Mesothelial cell of epicardium (in vitro differentiated cells): ENCODE data around the gene DTX2. TPM values are rescaled to one million over a fixed set of nuclear protein-coding genes. Genes with fewer than 3 reads are reported as not detected.
"Not testable (repeated sequence)": the region's sequence is repeated elsewhere in the genome, so short reads cannot be mapped to it uniquely, and the experiment has no call there.

Experiments
- DNase-seq, 2 experiments: peaks; one replicate each; pipeline ENCODE4 v3.0.0; 2021; ENCODE audit warnings: low spot score in 2 of 2; ENCODE audit not compliant: unreplicated experiment in 2 of 2
- H3K27ac Mint-ChIP-seq: 2 replicates; pipeline ENCODE4 v1.8.0; 2021; ENCODE audit warnings: mixed read lengths
- H3K27me3 Mint-ChIP-seq: 2 replicates; pipeline ENCODE4 v1.8.0; 2021; ENCODE audit warnings: low read depth, mixed read lengths
- H3K36me3 Mint-ChIP-seq: 2 replicates; pipeline ENCODE4 v1.8.0; 2021; ENCODE audit warnings: mixed read lengths
- H3K4me1 Mint-ChIP-seq: 2 replicates; pipeline ENCODE4 v1.8.0; 2021; ENCODE audit warnings: mixed read lengths
- H3K4me3 Mint-ChIP-seq: 2 replicates; pipeline ENCODE4 v1.8.0; 2021; ENCODE audit warnings: mild to moderate bottlenecking, moderate library complexity, mixed read lengths
- H3K9me3 Mint-ChIP-seq: 2 replicates; pipeline ENCODE4 v1.8.0; 2021; ENCODE audit warnings: mixed read lengths
- CTCF ChIP-seq: fragments of 200-600 bp; sonication (generic); IDR thresholded peaks from one replicate; pipeline ENCODE4 v1.5.0; 2021; ENCODE audit warnings: antibody characterized with exemption; ENCODE audit not compliant: unreplicated experiment
- total RNA-seq: library from RNA; stranded (reverse); gene quantifications from 3 replicates; pipeline ENCODE4 v1.2.1, GENCODE V29; 2021

The DTX2 gene
- total RNA-seq: 18.9 to 24.6 TPM (median 23.4 TPM) in 3 replicates

GRCh38 chr7:76461464-76462101 is at the start of gene DTX2:
DTX2 (plus strand) TSS chr7:76461709; CDS start chr7:76480510, 18,801 bp downstream.
- peak within 1 kb of the TSS; percentile 48 for H3K4me3 Mint-ChIP-seq
- not testable (repeated sequence) for H3K4me1 Mint-ChIP-seq, H3K27me3 Mint-ChIP-seq, H3K27ac Mint-ChIP-seq, H3K36me3 Mint-ChIP-seq, H3K9me3 Mint-ChIP-seq
- DNase-seq: peak in 1 of 2 experiments; percentile 55

GRCh38 chr7:76412249-76412648 is 49.3 kb upstream of the DTX2 start:
- H3K27me3 Mint-ChIP-seq: no peaks in the 10 kb centered on the region
- peaks cover 17% of the 10 kb centered on the region for H3K4me1 Mint-ChIP-seq
- H3K36me3 Mint-ChIP-seq: no peaks in the 10 kb centered on the region
- H3K9me3 Mint-ChIP-seq: no peaks in the 10 kb centered on the region
- H3K4me3 Mint-ChIP-seq: no peak overlapping the region
- no peak for DNase-seq
- TF ChIP-seq CTCF: no peak
- H3K27ac Mint-ChIP-seq: no peak overlapping the region

GRCh38 chr7:76417654-76418310 is 43.7 kb upstream of the DTX2 start:
- not testable (repeated sequence) for H3K27ac Mint-ChIP-seq, H3K9me3 Mint-ChIP-seq, H3K36me3 Mint-ChIP-seq, H3K27me3 Mint-ChIP-seq, DNase-seq, H3K4me3 Mint-ChIP-seq, H3K4me1 Mint-ChIP-seq

- H3K27ac Mint-ChIP-seq, DNase-seq, H3K36me3 Mint-ChIP-seq, H3K9me3 Mint-ChIP-seq, H3K27me3 Mint-ChIP-seq, H3K4me3 Mint-ChIP-seq: not testable (repeated sequence)
- H3K4me1 Mint-ChIP-seq: peaks cover 19% of the 10 kb centered on the region
These were observed 40.4 kb upstream of the DTX2 start for GRCh38 chr7:76421097-76421496.

- Mint-ChIP-seq H3K4me3 (no peak overlapping the region), H3K4me1 (peaks cover 19% of the 10 kb centered on the region), H3K27ac (peak overlapping the region; percentile 68), H3K27me3 (no peaks in the 10 kb centered on the region), H3K9me3 (peaks cover 6% of the 10 kb centered on the region), H3K36me3 (no peaks in the 10 kb centered on the region)
- TF ChIP-seq CTCF: no peak
- DNase-seq: no peak
These were observed 37.7 kb upstream of the DTX2 start for GRCh38 chr7:76423666-76424412.

GRCh38 chr7:76424413-76425111 is 36.9 kb upstream of the DTX2 start, which contains the start of gene ZP3:
ZP3 (plus strand) TSS chr7:76424950; CDS start chr7:76424965, 15 bp downstream.
- DNase-seq: no peak
- no peaks in the 10 kb centered on the region for H3K36me3 Mint-ChIP-seq

More at GRCh38 chr7:76424413-76425111, 36.9 kb upstream of the DTX2 start, which contains the start of gene ZP3:
- TF ChIP-seq CTCF: no peak
- H3K4me1 Mint-ChIP-seq: peaks cover 15% of the 10 kb centered on the region
- H3K27ac Mint-ChIP-seq: peak within 1 kb of the TSS; percentile 68
- H3K9me3 Mint-ChIP-seq: peaks cover 6% of the 10 kb centered on the region
- no peaks in the 10 kb centered on the region for H3K27me3 Mint-ChIP-seq
- H3K4me3 Mint-ChIP-seq: no peak within 1 kb of the TSS
